WTC11 (cell line): ENCODE data around the gene MAN1A2.

Experiments
- CBFB ChIP-seq: sonication (generic); formaldehyde crosslinking; IDR thresholded peaks from 2 replicates; pipeline ENCODE4 v1.8.1; 2022; ENCODE audit warnings: mild to moderate bottlenecking, low read depth, missing genetic modification reagents
- IRF2 ChIP-seq: sonication (generic); formaldehyde crosslinking; IDR thresholded peaks from 2 replicates; pipeline ENCODE4 v1.8.0; 2022; ENCODE audit warnings: low read depth, missing genetic modification reagents, borderline replicate concordance
- TF ChIP-seq, protein P1 (sequence below): fragments of 200-600 bp; IDR thresholded peaks from 2 replicates; pipeline ENCODE4 v1.8.0; 2022; ENCODE audit warnings: antibody characterized with exemption
- TF ChIP-seq, protein P2 (sequence below): sonication (generic); formaldehyde crosslinking; IDR thresholded peaks from 2 replicates; pipeline ENCODE4 v1.8.0; 2022; ENCODE audit warnings: mild to moderate bottlenecking, missing genetic modification reagents
- TF ChIP-seq, protein P3 (sequence below): sonication (generic); formaldehyde crosslinking; IDR thresholded peaks from 2 replicates; pipeline ENCODE4 v1.8.1; 2022; ENCODE audit warnings: mild to moderate bottlenecking, missing genetic modification reagents, moderate library complexity, borderline replicate concordance
- TF ChIP-seq, protein P4 (sequence below): sonication (generic); formaldehyde crosslinking; IDR thresholded peaks from 2 replicates; pipeline ENCODE4 v1.8.1; 2023; ENCODE audit warnings: mild to moderate bottlenecking, missing genetic modification reagents, moderate library complexity
- TF ChIP-seq, protein P5 (sequence below): sonication (generic); formaldehyde crosslinking; IDR thresholded peaks from 2 replicates; pipeline ENCODE4 v1.8.1; 2023; ENCODE audit warnings: mild to moderate bottlenecking, missing genetic modification reagents
- TF ChIP-seq, protein P6 (sequence below): sonication (generic); formaldehyde crosslinking; IDR thresholded peaks from 2 replicates; pipeline ENCODE4 v1.8.0; 2022; ENCODE audit warnings: mild to moderate bottlenecking, missing genetic modification reagents

DNA sequence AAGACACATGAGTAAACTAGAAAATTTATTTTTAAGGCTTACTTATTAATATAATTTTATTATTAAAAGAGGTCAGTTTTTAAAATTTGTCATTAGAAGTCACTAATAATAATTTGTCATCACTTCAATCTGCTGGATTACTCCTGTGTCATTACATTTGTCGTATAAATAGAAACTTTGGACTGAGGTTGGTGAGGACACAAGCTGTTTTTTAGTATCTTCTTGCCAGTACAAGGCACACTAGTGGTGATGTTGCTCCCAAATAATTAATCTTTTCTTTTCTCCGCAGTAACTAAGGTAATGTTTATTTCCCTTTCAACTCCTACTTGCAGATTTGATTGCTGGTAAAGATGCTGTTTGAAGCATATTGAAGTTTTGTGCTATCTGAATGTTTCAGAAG lies 179.2 kb downstream of the MAN1A2 start:
- TF ChIP-seq, protein P1, sequence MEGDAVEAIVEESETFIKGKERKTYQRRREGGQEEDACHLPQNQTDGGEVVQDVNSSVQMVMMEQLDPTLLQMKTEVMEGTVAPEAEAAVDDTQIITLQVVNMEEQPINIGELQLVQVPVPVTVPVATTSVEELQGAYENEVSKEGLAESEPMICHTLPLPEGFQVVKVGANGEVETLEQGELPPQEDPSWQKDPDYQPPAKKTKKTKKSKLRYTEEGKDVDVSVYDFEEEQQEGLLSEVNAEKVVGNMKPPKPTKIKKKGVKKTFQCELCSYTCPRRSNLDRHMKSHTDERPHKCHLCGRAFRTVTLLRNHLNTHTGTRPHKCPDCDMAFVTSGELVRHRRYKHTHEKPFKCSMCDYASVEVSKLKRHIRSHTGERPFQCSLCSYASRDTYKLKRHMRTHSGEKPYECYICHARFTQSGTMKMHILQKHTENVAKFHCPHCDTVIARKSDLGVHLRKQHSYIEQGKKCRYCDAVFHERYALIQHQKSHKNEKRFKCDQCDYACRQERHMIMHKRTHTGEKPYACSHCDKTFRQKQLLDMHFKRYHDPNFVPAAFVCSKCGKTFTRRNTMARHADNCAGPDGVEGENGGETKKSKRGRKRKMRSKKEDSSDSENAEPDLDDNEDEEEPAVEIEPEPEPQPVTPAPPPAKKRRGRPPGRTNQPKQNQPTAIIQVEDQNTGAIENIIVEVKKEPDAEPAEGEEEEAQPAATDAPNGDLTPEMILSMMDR, result no peak
- TF ChIP-seq, protein P2, sequence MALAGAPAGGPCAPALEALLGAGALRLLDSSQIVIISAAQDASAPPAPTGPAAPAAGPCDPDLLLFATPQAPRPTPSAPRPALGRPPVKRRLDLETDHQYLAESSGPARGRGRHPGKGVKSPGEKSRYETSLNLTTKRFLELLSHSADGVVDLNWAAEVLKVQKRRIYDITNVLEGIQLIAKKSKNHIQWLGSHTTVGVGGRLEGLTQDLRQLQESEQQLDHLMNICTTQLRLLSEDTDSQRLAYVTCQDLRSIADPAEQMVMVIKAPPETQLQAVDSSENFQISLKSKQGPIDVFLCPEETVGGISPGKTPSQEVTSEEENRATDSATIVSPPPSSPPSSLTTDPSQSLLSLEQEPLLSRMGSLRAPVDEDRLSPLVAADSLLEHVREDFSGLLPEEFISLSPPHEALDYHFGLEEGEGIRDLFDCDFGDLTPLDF (CRISPR knock-in tag), result no peak
- no peak for TF ChIP-seq IRF2 (CRISPR knock-in tag)
- TF ChIP-seq, protein P3, sequence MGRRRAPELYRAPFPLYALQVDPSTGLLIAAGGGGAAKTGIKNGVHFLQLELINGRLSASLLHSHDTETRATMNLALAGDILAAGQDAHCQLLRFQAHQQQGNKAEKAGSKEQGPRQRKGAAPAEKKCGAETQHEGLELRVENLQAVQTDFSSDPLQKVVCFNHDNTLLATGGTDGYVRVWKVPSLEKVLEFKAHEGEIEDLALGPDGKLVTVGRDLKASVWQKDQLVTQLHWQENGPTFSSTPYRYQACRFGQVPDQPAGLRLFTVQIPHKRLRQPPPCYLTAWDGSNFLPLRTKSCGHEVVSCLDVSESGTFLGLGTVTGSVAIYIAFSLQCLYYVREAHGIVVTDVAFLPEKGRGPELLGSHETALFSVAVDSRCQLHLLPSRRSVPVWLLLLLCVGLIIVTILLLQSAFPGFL (CRISPR knock-in tag), result no peak
- TF ChIP-seq, protein P4, sequence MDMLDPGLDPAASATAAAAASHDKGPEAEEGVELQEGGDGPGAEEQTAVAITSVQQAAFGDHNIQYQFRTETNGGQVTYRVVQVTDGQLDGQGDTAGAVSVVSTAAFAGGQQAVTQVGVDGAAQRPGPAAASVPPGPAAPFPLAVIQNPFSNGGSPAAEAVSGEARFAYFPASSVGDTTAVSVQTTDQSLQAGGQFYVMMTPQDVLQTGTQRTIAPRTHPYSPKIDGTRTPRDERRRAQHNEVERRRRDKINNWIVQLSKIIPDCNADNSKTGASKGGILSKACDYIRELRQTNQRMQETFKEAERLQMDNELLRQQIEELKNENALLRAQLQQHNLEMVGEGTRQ (CRISPR knock-in tag), result no peak
- no peak for TF ChIP-seq CBFB (CRISPR knock-in tag)
- TF ChIP-seq, protein P5, sequence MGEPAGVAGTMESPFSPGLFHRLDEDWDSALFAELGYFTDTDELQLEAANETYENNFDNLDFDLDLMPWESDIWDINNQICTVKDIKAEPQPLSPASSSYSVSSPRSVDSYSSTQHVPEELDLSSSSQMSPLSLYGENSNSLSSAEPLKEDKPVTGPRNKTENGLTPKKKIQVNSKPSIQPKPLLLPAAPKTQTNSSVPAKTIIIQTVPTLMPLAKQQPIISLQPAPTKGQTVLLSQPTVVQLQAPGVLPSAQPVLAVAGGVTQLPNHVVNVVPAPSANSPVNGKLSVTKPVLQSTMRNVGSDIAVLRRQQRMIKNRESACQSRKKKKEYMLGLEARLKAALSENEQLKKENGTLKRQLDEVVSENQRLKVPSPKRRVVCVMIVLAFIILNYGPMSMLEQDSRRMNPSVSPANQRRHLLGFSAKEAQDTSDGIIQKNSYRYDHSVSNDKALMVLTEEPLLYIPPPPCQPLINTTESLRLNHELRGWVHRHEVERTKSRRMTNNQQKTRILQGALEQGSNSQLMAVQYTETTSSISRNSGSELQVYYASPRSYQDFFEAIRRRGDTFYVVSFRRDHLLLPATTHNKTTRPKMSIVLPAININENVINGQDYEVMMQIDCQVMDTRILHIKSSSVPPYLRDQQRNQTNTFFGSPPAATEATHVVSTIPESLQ, result no peak
- TF ChIP-seq, protein P6, sequence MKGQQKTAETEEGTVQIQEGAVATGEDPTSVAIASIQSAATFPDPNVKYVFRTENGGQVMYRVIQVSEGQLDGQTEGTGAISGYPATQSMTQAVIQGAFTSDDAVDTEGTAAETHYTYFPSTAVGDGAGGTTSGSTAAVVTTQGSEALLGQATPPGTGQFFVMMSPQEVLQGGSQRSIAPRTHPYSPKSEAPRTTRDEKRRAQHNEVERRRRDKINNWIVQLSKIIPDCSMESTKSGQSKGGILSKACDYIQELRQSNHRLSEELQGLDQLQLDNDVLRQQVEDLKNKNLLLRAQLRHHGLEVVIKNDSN, result no peak
